GM10248 (cell line): ENCODE measurements around the gene FBRSL1.

Source experiments
- CTCF ChIA-PET: fragments of 300-600 bp; sonication (Branson Sonifier 250); formaldehyde crosslinking; extraction: SDS; loops from one replicate; lab custom pipeline; 2021; ENCODE audit warnings: antibody characterized with exemption; lab: Yijun Ruan, JAX
- POLR2A ChIA-PET: fragments of 350-650 bp; sonication (Branson Sonifier 250); formaldehyde crosslinking; extraction: SDS; loops from one replicate; lab custom pipeline; 2020; ENCODE audit warnings: antibody characterized with exemption; lab: Yijun Ruan, JAX
- DNase-seq: peaks from one replicate; pipeline ENCODE4 v3.0.0; 2012; ENCODE audit errors: extremely low spot score
- CTCF ChIP-seq: IDR thresholded peaks from 2 replicates; pipeline ENCODE4 v1.5.1; 2012; ENCODE audit warnings: mild to moderate bottlenecking, low read depth; ENCODE audit errors: extremely low read depth, missing control alignments, control extremely low read depth

Gene FBRSL1

GRCh38 chr12:132527186-132527882 lies 37.4 kb downstream of the FBRSL1 start:
- CTCF ChIA-PET = interaction anchor here (7.1 kb wide), 1 partner anchor 111 kb away, joined by 80 read pairs; no protein-coding TSS in a partner anchor
- TF ChIP-seq CTCF = no peak
- no peak for DNase-seq
- POLR2A ChIA-PET = no interaction called here

- CTCF ChIA-PET = interaction anchor here (7.1 kb wide), 1 partner anchor 112 kb away, joined by 80 read pairs; no protein-coding TSS in a partner anchor
- TF ChIP-seq CTCF = no peak
- DNase-seq = no peak
- POLR2A ChIA-PET = no interaction called here
Measured at GRCh38 chr12:132527883-132528264, 37.9 kb downstream of the FBRSL1 start.

GRCh38 chr12:132528564-132529106 lies 38.7 kb downstream of the FBRSL1 start:
- ChIA-PET POLR2A (no interaction called here), CTCF (interaction anchor here (7.1 kb wide), 1 partner anchor 112 kb away, joined by 80 read pairs; no protein-coding TSS in a partner anchor)
- no peak for DNase-seq
- TF ChIP-seq CTCF = no peak

- no peak for TF ChIP-seq CTCF
- CTCF ChIA-PET = interaction anchor here (1.2 to 1.6 kb wide), 3 partner anchors 10 to 14 kb away, joined by 3 to 4 read pairs (median 3); no protein-coding TSS in a partner anchor
- POLR2A ChIA-PET = no interaction called here
- no peak for DNase-seq
Measured at GRCh38 chr12:132529156-132529839, 39.3 kb downstream of the FBRSL1 start.

- no peak for DNase-seq
- TF ChIP-seq CTCF = no peak
- CTCF ChIA-PET = interaction anchor here (1.2 to 1.6 kb wide), 3 partner anchors 11 to 14 kb away, joined by 3 to 4 read pairs (median 3); no protein-coding TSS in a partner anchor
- POLR2A ChIA-PET = no interaction called here
Measured at GRCh38 chr12:132529906-132530305, 40.0 kb downstream of the FBRSL1 start.

GRCh38 chr12:132530447-132530846 lies 40.5 kb downstream of the FBRSL1 start:
- CTCF ChIA-PET = interaction anchor here (1.2 to 1.6 kb wide), 3 partner anchors 11 to 15 kb away, joined by 3 to 4 read pairs (median 3); no protein-coding TSS in a partner anchor
- no peak for TF ChIP-seq CTCF
- DNase-seq = no peak
- POLR2A ChIA-PET = no interaction called here
